ENCODE results near the gene NCKAP5.

Gene NCKAP5

DNA sequence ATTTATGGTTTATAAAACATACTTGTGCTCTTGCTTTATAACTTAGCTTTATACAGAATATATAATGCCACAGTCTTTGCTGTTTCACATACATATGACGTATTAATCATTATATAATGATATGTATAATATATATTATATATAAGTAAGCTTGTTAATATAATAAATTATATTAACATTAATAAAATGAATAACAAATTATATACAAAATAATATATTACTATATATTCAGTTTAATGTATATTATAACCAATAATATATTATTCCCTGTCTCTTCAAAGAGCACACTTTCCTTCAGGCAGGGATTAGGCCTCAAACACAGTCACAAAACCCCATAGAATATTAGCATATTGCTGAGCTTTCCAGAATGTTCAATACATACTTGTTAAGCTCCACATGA, 427.6 kb downstream of the NCKAP5 start:
- no peak for FAIRE-seq
- no peak for DNase-seq (ENCODE audit: extremely low spot score, insufficient read length, low read depth)

DNA sequence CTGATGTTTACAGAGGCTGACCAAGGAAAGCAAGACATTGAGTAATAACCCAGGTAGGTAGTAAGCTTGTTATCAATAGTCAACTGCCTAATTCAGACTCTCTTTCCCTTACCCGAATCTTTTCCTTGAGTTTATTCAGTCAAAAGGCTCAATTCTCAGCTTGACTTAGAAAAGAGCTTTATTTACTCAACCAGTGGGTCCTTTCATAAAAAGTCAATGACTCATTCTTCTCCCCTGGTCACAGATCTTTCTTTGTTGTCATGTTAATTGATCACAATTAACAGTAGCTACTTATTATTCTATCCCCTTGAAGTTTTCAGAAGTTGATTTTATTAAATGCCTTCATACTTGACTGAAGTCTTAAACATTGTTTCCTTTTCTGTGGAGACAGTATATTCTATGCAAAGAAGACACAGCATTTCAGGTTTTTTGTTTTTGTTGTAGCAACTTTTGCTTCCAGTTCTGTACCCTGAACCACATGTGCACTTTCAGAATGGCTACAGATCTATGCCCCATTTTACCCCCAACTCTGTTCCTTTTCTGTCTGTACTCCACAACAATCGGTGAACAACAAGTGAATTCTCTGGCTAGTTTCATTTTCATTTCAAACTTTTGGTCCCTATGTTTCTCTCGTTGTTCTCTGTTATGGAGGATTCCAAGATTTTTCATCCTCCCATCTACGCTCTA, 428.3 kb downstream of the NCKAP5 start:
- peak; percentile 31 for FAIRE-seq
- DNase-seq (ENCODE audit: extremely low spot score, insufficient read length, low read depth), result no peak

DNA sequence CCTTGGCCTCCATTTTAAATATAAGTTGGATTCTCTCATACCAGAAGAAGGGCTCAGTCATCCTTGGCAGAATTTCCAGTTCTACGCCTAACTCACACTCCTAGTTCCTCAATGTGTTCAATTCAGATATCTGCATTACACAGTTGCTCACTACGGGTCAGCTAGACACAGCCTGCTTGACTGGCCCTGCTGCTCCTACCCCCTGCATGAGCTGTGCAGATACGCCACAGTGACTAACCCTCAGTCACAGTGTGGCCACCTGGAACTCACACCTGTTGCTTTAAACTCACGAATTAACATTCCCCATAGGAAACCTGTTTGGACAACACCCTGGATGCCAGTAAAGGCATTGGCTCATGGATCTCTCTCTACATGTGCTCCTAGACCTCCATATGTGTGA, 429.6 kb downstream of the NCKAP5 start:
- no peak for FAIRE-seq

DNA sequence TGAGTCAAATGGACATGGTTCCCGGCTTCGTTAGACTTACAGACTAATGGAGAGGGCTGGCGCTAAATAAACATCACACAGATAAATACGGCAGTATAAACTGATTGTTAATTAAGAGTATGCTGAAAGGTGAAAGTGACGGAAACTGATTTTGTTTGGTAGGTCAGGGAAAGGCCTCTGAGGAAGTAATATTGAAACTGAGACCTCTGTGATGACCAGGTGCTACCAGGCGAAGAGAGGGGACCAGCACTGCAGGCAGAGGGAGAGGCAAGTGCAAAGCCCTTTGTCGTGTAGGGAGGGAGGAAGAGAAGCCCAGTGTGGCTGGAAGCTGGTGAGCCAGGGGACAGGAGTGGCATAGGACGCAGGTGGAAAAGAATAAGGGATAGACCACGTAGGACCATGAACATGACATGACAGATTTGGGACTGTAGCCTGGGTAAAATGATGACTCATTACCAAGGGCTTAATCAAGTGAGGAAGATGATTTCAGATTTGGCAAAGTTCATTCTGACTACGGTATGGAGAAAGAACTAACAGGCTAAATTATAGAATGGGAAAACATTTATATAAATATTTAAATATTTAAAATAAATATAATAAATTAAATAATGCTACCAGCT, 433.1 kb downstream of the NCKAP5 start:
- FAIRE-seq, result no peak
- DNase-seq (ENCODE audit: extremely low spot score, insufficient read length, low read depth), result no peak

More for the DNA sequence above, 429.6 kb downstream of the NCKAP5 start:
- no peak for DNase-seq (ENCODE audit: extremely low spot score, insufficient read length, low read depth)

DNA sequence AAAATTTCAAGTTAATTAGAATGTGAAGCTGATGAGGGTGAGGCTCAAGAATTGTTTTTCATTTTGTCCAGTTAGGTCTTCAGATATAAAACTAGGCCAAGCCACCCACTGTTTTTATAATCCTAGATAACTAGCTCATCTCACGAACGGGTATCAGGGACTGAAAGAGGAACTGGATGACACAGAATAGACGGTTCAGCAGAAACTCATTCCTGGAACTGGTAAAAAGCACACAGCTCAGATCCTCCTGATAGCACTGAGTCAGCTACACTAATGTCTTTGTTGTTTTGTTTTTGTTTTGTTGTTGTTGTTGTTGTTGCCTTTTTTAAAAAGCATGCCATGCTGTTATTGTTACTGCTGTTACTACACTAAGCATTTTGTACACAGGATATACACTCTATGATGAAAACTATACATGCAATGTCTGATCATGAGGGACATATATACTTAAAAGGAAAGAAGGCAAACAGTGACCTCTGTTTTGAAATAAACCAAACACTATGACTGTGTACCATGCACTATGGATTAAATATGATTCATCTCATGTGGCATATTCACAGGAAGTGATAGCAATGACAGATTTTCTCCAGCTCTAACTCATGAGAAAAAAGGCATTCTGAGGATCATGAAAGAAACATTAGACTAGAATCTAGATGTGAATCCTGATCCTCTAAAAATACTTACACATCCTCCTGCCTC, 437.6 kb downstream of the NCKAP5 start:
- FAIRE-seq (no peak), DNase-seq (ENCODE audit: extremely low spot score, insufficient read length, low read depth) (no peak)

DNA sequence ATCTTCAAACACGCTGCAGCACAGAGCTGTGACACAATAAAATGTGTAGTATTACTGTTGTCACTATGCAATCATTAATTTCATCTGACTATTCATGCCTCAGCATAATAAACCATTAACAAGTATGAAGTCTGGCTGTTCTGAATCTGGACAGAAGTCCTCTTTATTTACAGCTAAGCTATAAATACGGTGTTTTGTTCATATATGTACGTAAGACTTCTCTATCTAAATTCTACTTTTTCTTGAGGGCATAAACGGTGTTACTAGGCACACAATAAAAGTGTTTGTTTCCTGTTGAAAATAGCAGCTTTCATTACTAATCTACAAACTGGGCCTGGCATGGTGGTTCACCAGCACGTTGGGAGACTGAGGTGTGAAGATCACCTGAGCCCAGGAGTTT, 443.8 kb downstream of the NCKAP5 start:
- FAIRE-seq (no peak), DNase-seq (ENCODE audit: extremely low spot score, insufficient read length, low read depth) (no peak)

DNA sequence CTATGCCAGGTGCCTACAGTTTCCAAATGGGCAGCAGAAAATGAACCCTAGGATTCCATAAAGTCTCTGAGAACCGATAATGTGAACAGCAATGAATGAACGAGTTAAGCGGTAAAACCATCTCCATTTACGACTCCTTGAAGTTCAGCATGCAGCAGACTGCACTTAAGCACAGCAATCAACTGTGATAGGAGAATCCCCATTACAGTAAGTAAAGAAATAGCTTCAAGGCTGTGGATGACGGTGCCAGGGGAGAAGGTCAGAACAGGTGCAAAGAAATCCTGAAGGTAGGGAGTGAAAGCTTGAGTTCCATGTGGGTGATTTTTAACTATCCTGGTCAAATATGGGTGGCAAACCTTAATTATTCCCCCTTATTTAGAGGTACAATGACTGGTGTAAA, 444.4 kb downstream of the NCKAP5 start:
- no peak for DNase-seq (ENCODE audit: extremely low spot score, insufficient read length, low read depth)
- FAIRE-seq, result no peak

DNA sequence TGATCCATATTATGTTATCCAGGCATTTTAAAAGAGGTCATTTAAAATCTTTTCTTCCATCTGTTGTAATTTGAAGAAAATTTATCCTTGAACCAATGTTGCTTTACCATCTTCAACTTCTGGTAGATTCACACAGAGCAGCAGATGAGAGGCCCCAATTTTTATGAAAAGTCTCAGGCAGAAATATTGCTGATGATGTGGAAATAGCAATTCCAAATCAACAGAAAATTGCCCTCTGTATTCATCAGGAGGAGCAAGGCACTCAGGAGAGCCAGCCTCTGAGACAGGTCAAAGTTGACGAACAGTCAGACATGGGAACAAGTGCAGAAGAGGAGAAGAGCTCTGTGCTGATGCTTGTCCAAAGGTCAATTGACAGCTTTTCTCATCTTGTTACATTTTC, 444.9 kb downstream of the NCKAP5 start:
- FAIRE-seq (no peak), DNase-seq (ENCODE audit: extremely low spot score, insufficient read length, low read depth) (no peak)

DNA sequence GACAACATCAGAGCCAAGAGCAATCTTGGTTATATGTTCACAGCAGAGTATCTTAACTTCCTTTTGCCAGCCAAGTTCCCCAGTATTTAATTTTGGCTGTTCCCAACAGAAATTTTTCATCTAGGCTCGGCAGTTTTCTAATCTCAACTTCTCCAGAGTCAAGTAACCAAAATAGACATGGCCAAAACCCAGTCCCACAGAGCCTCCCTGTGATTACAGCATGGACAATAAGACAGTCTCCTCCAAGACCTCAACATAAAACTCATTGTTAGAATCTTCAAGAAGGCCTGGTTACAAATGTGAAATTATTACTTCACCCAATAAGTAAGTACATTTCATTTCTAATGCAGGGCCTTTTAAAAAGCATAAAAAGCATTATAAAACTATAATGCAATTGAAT, 445.7 kb downstream of the NCKAP5 start:
- FAIRE-seq (no peak), DNase-seq (ENCODE audit: extremely low spot score, insufficient read length, low read depth) (no peak)

DNA sequence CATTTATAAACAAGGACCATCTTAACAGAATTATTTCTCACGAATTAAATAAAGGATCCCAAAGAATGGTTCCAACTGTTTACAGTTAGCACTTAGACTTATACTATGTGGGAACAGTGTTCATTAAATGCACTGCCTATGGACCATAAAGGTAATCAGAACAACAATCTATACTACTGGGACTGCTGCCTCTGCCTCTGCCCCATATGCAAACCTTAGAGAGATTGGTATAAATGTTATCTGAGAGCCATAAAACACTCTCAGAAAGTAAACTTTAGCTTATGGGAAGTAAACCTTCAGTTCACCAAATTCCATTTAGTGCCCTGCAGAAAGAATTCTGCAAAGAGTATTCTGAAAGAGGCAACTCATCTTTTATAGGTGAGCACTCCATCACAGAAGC, 448.0 kb downstream of the NCKAP5 start:
- FAIRE-seq (no peak), DNase-seq (ENCODE audit: extremely low spot score, insufficient read length, low read depth) (no peak)

DNA sequence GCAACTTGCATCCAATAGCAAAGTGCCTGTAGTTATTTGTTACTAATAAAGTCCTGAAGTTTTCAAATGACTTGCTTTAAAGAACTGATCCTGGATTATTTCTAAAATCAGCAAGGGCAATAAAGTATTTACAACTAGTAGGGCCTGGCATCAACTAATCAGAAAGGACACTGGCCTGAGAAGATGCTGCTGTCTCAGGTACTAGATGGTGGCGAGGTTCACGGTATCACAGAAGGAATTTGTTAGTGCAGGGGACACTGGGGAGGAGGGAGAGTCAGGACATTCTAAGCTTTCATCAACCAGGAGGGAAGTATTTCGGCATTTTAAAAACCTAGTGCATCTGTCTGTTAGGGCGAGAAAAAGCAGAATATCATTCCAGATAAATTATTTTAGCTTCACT, 458.1 kb downstream of the NCKAP5 start:
- DNase-seq (ENCODE audit: extremely low spot score, insufficient read length, low read depth) (no peak), FAIRE-seq (no peak)

DNA sequence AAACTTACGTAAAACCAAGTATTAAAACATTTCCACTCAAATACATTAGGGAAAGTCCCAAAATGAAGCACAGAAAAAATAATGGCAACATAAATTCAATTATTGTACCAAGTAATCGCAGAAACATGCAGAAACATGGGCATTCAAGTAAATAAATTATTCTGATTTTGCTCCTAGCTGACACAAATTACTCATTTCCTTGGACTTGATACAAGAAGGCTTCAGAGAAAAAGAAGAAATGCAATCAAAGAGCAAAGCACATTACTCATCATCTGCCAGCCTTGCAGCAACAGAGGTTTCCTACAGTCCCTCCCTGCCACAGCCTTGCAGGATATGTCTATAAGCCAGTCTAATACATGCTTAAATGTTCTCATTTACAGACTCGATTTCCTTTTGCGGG, 458.5 kb downstream of the NCKAP5 start:
- DNase-seq (ENCODE audit: extremely low spot score, insufficient read length, low read depth), result no peak
- no peak for FAIRE-seq

DNA sequence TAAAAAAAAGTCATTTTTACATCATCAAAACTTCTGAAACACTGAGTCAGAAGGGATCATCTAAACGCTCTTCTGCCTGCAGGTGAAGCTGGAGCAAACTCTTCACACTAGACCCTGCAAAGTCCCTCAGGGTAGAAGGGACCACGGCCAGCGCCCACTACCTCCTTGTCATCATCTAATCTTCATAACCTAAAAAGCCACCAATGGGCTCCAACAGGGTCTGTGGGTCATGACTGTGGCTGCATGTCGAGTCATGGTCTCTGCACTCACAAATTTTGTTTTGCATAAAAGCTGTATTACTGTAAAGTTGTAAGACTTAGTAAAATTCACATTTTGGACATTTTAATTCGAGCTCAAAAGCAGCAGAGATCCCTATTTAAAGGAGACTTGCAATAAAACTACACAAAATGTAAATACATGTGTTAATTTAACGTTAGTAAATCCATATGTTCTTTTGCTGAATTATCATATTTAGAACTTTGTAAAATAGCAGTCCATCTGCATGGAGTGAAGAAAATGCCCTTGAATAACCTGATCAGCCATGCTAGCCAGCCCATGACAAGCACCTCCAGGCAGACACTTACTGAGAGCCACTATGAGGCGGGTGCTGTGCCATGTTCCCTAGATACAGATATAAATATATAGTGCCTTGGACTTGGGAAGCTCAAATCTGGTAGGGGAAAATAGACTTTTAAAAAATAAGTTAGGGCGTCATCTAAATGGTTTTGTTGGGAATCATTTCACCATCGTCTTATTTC, 461.0 kb downstream of the NCKAP5 start:
- FAIRE-seq, result no peak
- no peak for DNase-seq (ENCODE audit: extremely low spot score, insufficient read length, low read depth)

DNA sequence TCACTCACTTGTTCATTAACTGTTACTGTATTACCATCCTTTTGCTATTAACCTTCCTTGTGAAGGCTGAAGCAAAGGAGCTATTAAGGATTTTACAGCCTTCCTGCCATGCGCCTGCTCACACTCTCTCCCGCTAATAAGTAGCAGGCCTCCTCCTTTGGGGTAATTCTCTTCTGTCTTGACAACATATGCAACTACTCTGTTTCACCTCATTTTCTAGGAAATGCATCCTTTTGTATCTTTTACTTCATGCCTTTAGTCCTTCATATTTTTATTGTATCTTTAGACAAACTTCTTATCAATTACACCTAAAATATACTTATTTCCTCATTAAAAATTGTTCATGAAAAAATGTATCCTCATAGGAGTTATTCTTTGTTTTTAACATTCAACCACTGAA, 463.4 kb downstream of the NCKAP5 start:
- FAIRE-seq, result no peak
- DNase-seq (ENCODE audit: extremely low spot score, insufficient read length, low read depth), result no peak

DNA sequence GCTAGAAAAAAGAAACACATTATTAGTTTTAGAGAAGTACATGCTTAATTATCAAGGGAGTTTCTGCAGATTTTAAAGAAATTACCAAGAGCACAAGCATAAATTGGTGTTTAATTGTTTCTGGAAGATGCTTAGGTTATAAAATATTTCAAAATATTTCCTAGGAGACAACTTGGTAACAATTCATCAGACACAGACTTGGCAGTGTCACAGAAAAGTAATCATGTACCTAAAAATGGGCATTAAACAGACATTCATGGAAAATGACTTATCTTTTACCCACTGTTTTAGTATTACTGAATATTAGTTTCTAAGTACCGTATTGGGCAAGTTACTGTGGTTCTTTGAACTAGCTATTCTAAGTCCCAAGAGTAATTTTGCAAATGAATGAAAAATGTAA, 469.5 kb downstream of the NCKAP5 start:
- FAIRE-seq (no peak), DNase-seq (ENCODE audit: extremely low spot score, insufficient read length, low read depth) (no peak)

DNA sequence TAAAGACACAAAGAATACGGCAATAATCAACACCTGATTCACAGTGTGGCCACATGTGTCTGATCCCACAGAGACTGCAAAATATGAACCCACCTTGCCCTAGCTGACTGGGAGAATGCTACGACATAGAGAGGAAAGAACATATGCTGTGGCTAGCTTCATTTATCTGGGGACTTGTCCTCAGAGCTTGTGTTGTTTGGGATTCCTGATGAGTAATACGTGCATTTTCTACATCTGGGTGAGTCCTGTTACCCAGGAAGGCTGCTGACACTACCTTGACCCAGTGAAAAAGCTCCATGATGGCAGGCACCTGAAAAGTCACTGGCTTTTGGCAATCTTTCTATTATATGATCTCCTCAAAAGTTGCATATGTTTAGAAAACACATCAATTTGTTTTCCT, 470.6 kb downstream of the NCKAP5 start:
- no peak for DNase-seq (ENCODE audit: extremely low spot score, insufficient read length, low read depth)

DNA sequence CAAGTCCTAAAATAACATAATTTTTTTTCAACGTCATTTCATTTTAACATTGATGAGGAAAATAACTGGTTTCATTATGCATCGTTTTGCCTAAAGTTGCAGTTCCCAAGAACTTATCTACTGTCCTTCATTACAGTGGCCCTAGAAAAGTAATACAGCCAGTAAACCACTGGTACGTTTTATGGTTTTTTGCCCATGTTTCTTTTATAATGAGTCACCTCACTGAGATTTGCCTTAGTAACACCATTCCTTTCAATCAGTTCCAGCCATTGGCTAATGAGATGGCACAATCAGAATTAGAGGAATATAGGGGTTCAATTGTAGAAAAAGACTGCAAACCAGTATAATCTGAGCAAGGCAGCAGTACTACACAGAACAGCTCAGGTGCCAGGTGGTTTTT, 475.7 kb downstream of the NCKAP5 start:
- FAIRE-seq, result no peak
- DNase-seq (ENCODE audit: extremely low spot score, insufficient read length, low read depth), result no peak

More for the DNA sequence above, 470.6 kb downstream of the NCKAP5 start:
- no peak for FAIRE-seq

DNA sequence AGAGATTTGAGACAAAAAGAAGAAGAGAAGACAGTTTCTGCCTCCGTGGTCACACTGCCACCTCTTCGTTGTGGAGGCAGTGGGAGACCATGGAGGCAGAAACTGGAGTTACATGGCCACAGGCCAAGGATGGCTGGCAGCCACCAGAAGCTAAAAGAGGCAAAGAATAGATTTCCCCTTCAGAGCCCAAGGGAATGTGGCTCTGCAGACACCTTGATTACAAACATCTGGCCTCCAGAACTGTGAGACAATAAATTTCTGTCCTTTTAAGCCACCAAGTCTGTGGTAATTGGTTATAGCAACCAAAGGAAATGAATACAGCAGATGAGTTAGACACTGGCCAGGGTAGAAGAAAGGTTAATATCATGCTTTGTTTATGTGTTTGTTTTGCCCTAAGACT, 477.9 kb downstream of the NCKAP5 start:
- no peak for DNase-seq (ENCODE audit: extremely low spot score, insufficient read length, low read depth)

DNA sequence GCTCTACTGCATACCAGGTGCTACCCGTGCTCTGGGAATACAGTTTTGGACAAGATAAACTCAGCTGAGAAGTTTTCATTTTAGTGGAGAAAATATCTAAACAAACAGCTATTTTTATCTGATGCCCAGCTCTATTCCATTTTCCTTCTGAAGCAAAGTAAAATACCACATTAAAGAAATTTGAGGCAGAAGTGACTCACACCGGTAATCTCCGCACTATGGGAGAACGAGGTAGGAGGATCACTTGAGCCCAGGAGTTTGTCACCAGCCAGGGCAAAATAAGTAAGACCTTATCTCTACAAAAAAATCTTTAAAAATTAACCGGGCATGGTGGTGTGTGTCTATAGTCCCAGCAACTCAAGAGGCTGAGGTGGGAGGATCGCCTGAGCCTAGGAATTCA, 482.1 kb downstream of the NCKAP5 start:
- DNase-seq (ENCODE audit: extremely low spot score, insufficient read length, low read depth) (no peak), FAIRE-seq (no peak)

More for the DNA sequence above, 477.9 kb downstream of the NCKAP5 start:
- no peak for FAIRE-seq

DNA sequence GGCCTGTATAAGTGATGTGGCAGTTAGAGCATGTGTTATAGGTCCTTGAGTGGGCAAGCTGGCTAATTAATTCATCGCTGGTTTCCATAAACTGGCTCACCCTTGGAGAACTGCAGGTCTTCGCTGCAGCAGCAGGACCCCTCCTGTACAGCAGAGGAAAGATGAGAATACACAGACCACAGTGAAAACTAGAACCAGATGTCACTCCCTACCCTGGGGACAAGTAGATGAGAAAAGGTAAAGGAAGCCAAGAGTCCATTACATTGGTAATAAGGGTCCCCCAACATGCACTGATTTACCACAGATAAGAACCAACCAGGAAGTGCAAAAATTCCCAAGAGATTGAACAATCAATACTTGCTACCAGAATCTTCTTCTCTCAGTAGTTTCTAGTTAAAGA, 482.6 kb downstream of the NCKAP5 start:
- DNase-seq (ENCODE audit: extremely low spot score, insufficient read length, low read depth), result no peak
- FAIRE-seq, result no peak

DNA sequence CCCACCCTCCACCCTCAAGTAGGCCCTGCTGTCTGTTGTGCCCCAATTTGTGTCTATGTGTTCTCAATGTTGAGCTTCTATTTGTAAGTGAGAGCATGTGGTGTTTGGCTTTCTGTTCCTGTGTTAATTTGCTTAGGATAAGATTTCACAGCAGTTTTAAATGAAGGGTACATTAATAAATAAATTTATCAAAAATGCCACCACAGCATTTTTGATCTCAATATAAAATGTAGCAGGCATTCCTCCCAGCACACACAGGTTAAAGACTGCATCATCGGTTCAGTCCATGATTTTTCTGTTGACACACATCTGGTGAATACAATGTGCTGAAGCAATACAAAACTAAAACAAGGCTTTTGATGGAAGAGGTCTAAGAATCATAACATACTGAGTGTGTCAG, 486.2 kb downstream of the NCKAP5 start:
- no peak for DNase-seq (ENCODE audit: extremely low spot score, insufficient read length, low read depth)
- no peak for FAIRE-seq
